GM12875 (cell line): ENCODE measurements around the gene SPTSSA.

Experiments
- H3K4me3 ChIP-seq: one replicate; pipeline ENCODE4 v1.5.1; 2011; ENCODE audit warnings: low read depth, low read length, control low read depth
- CTCF ChIP-seq: IDR thresholded peaks from 2 replicates; pipeline ENCODE4 v1.5.1; 2011; ENCODE audit warnings: low read depth, mild to moderate bottlenecking, control low read depth, inconsistent platforms, low read length, moderate library complexity, borderline replicate concordance; ENCODE audit not compliant: insufficient read depth

The SPTSSA gene

DNA sequence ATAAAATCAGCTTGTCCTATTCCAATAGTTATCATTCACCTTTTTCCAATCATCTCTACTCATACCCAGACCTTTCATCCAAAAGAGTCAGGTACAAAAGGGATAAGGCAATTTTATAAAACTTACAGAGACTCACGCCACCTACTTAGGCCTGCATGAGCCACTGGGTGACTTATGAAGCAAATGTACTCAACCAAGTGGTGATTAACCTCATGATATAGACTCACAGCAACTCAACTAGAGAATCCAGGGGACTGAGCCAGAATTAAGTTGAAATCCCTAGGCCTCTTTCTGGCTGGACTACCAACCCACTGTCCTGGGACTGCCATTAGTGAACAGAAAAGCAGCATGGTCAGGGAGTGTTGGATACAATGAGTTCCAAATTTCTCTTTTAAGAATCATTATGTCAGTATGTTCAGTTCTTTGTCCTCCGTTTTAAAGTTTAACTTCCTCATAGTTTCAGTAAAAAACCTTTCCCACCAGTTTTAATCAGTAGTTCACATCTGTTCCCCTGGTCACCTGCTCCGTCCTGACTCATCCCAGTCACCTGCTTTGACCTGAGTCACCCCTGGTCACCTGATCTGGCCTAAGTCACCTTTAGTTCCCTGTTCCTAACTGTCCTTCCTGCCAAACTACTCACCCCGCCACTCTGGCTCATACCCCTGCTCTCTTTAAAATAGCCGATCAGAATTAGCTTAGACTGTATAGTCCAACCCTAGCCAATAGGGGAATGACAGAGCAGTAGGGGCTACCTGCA lies 36.8 kb downstream of the SPTSSA start:
- no peak overlapping the region for H3K4me3 ChIP-seq
- TF ChIP-seq CTCF: no peak

GRCh38 chr14:34424488-34424887 lies 37.6 kb downstream of the SPTSSA start:
- H3K4me3 ChIP-seq: no peak overlapping the region
- no peak for TF ChIP-seq CTCF

DNA sequence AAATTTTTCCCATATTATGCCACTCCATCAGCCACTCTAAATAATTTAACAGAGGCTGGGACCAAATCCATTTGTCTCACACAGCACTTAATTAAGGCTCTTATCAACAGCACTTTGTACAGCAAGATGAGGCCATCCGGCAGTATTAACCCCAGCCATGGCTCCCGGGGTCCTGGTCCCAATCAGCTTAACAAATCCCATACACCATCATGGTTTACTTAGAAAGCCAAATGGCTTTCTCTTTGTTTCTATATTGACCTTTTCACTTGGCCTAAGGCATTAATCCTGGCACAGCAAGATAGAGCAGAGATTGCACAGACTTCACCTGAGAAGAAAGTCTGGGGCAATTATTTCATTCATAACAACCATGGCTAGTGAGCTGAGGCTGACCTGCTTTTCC lies 38.6 kb downstream of the SPTSSA start:
- TF ChIP-seq CTCF: no peak

DNA sequence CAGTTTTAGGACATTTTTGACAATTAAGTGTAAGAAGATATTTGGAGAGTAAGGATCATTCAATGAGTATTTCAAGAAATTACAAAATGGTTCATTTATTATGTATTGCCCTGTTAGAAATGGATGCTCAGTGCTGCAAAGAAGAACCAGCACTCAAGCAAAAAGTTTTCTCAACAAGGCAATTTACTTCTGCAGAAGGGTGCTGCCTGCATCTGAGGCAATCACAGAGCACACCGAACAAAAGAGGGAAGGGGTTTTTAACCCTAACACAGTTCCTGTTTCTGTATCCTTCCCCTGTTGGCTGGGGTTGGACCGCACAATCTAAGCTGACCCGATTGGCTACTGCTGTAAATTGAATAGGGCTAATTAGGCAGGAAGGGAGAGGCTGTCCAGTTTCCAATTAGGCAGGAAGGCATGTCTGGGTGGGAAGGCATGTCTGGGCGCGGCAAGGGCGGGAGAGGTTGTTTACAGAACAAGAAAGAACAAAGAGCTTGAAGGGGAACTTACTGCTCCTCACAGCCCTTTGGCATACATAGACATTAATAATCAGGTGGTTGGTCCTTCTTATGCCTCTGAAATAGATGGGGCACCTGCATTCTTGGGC lies 41.4 kb downstream of the SPTSSA start:
- no peak for TF ChIP-seq CTCF
- no peak overlapping the region for H3K4me3 ChIP-seq

More for the DNA sequence above, 38.6 kb downstream of the SPTSSA start:
- H3K4me3 ChIP-seq: no peak overlapping the region

- no peak for TF ChIP-seq CTCF
- H3K4me3 ChIP-seq: no peak overlapping the region
Observed at GRCh38 chr14:34409721-34410120, 52.3 kb downstream of the SPTSSA start.

GRCh38 chr14:34407951-34408350 lies 54.1 kb downstream of the SPTSSA start:
- H3K4me3 ChIP-seq: no peak overlapping the region
- no peak for TF ChIP-seq CTCF

GRCh38 chr14:34404416-34404815 lies 57.6 kb downstream of the SPTSSA start:
- no peak overlapping the region for H3K4me3 ChIP-seq
- no peak for TF ChIP-seq CTCF
